Sigmoid colon (tissue), 7 donors: Measurements from ENCODE around the gene ASS1. TPM values are rescaled to one million over a fixed set of nuclear protein-coding genes. Genes with fewer than 3 reads are reported as not detected.
"Not testable (repeated sequence)": the region's sequence is repeated elsewhere in the genome, so short reads cannot be mapped to it uniquely, and the experiment has no call there.

Experiments used
- DNase-seq: peaks from one replicate; pipeline ENCODE4 v3.0.0-alpha.2; 2019
- H3K27ac ChIP-seq, 4 donors: fragments of 200-600 bp; sonication (generic); one replicate each; pipeline ENCODE4 v1.5.1; 2016 to 2019; ENCODE audit warnings: mild to moderate bottlenecking in 1 of 4
- H3K27me3 ChIP-seq, 3 donors: fragments of 200-600 bp; sonication (generic); one replicate each; pipeline ENCODE4 v1.5.1; 2019; ENCODE audit warnings: mild to moderate bottlenecking in 1 of 3
- H3K36me3 ChIP-seq, 4 donors: fragments of 200-600 bp; sonication (generic); one replicate each; pipeline ENCODE4 v1.5.1; 2016 to 2019
- H3K4me1 ChIP-seq, 4 donors: fragments of 200-600 bp; sonication (generic); one replicate each; pipeline ENCODE4 v1.5.1; 2017 to 2019
- H3K4me3 ChIP-seq, 4 donors: fragments of 200-600 bp; sonication (generic); one replicate each; pipeline ENCODE4 v1.5.1; 2017 to 2019; ENCODE audit warnings: mild to moderate bottlenecking in 2 of 4, moderate library complexity in 1 of 4
- H3K9me3 ChIP-seq, 4 donors: fragments of 200-600 bp in 3 of 4; sonication (generic) in 3 of 4; one replicate each; pipeline versions ENCODE4 v1.5.1 to v1.6.1; 2013 to 2019
- EP300 ChIP-seq, 4 donors: sonication (generic); formaldehyde crosslinking; IDR thresholded peaks; one replicate each; pipeline ENCODE4 v1.6.1; 2017; ENCODE audit warnings: antibody characterized with exemption in 4 of 4
- POLR2A ChIP-seq, 2 donors: fragments of 450-650 bp; IDR thresholded peaks; one replicate each; pipeline ENCODE4 v1.6.1; 2016; ENCODE audit warnings: antibody characterized with exemption in 2 of 2, mild to moderate bottlenecking in 2 of 2, moderate library complexity in 2 of 2
- POLR2AphosphoS5 ChIP-seq, 4 donors: sonication (generic); formaldehyde crosslinking; IDR thresholded peaks; one replicate each; pipeline ENCODE4 v1.6.1; 2017; ENCODE audit warnings: antibody characterized with exemption in 4 of 4
- WGBS, 2 donors: extraction: QIAGEN DNeasy Blood & Tissue Kit; methylation state at CpG; one replicate each; pipeline ENCODE4 v1.1.7; 2013; 5-methylcytosine and 5-hydroxymethylcytosine counted together
- intact Hi-C: fragments of 100-400 bp; cut with DNase I; formaldehyde crosslinking; loops from one replicate; pipeline ENCODE4 v1.15.1; 2023
- polyA plus RNA-seq, 3 donors: library from polyadenylated mRNA; stranded (reverse); fragments of 200-250 nt; gene quantifications; one replicate each; pipeline ENCODE4 v1.2.3, GENCODE V29; 2013
- total RNA-seq, 4 donors: library from RNA; depleted of rRNA; stranded (reverse); fragments of >200 nt; gene quantifications; one replicate each; pipeline ENCODE4 v1.1.0, GENCODE V29; 2016
- TF ChIP-seq, protein P1 (sequence below), 4 experiments: fragments of 450-650 bp in 3 of 4; fragments of 200-600 bp in 1 of 4; IDR thresholded peaks; one replicate each; pipeline ENCODE4 v1.5.1; 2016 to 2019; ENCODE audit warnings: antibody characterized with exemption in 4 of 4, mild to moderate bottlenecking in 3 of 4, moderate library complexity in 2 of 4
- donor health status: healthy with polysubstance abuse.
- donor health status: Bipolar disorder and iron deficiency.
- donor health status: healthy.

ASS1 gene
- total and polyA plus RNA-seq, 7 donors, result 65.8 to 1,420 (median 84.2) TPM

DNA sequence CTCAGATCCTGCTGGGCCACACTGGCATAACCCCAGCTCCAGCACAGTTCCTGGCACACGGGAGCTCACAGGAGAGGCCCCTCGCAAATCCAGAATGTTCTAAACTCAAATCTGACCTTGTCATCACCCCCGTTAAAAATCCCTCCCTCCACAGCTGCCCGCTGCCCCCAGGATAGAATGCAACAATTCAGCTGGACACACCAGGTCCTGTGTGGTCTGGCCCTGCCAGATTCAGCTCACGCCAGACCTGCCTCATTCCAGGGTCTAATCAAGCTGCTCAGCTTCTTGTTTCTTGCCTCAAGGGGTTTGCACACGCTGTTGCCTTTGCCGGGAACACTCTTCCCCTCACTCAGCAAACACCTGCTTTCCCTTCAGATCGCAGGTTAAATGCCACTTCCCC, 45.0 kb upstream of the ASS1 start:
- TF ChIP-seq EP300 (IDR thresholded peaks at IDR 0.05) (no peak), POLR2A (IDR thresholded peaks at IDR 0.05) (no peak), POLR2AphosphoS5 (IDR thresholded peaks at IDR 0.05) (no peak)
- TF ChIP-seq, protein P1, sequence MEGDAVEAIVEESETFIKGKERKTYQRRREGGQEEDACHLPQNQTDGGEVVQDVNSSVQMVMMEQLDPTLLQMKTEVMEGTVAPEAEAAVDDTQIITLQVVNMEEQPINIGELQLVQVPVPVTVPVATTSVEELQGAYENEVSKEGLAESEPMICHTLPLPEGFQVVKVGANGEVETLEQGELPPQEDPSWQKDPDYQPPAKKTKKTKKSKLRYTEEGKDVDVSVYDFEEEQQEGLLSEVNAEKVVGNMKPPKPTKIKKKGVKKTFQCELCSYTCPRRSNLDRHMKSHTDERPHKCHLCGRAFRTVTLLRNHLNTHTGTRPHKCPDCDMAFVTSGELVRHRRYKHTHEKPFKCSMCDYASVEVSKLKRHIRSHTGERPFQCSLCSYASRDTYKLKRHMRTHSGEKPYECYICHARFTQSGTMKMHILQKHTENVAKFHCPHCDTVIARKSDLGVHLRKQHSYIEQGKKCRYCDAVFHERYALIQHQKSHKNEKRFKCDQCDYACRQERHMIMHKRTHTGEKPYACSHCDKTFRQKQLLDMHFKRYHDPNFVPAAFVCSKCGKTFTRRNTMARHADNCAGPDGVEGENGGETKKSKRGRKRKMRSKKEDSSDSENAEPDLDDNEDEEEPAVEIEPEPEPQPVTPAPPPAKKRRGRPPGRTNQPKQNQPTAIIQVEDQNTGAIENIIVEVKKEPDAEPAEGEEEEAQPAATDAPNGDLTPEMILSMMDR (IDR thresholded peaks at IDR 0.05), result no peak
- intact Hi-C loops, result no loop called here
- Histone ChIP-seq H3K9me3 (no peaks in the 10 kb centered on the region), H3K27me3 (no peaks in the 10 kb centered on the region), H3K4me3 (no peak overlapping the region), H3K27ac (no peak overlapping the region), H3K4me1 (no peaks in the 10 kb centered on the region), H3K36me3 (peaks cover 0 to 86% (median 30%) of the 10 kb centered on the region in 4 donors)
- WGBS, 2 donors, result 73 to 80% methylated on average over 8 of the region's 8 CpGs
- no peak for DNase-seq

DNA sequence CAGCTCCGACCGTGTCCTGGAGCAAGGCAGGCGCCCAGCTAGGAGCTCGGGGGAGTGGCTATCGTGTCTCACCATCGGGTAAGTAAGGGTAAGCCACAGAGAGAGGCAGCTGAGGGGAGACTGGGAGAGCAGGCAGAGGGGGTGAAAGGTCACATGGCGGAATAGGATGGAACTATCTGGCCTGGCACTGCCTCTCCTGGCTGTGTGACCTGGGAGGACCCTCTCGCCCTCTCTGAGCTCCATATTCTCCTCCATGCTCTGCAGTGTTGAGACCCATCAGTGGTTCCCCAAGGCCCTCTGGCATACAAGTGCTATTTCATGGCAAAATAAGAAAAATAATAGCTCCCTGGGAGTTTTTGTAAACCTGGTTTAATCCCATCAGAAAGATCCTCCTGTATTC, 43.9 kb upstream of the ASS1 start:
- Histone ChIP-seq H3K27me3 (no peaks in the 10 kb centered on the region), H3K36me3 (peaks cover 0 to 86% (median 30%) of the 10 kb centered on the region in 4 donors), H3K4me1 (no peaks in the 10 kb centered on the region), H3K4me3 (no peak overlapping the region), H3K27ac (no peak overlapping the region), H3K9me3 (no peaks in the 10 kb centered on the region)
- intact Hi-C loops, result no loop called here
- 92 to 93% methylated on average over 8 of the region's 8 CpGs for WGBS, 2 donors
- DNase-seq, result no peak
- no peak for TF ChIP-seq EP300 (IDR thresholded peaks at IDR 0.05)
- no peak for TF ChIP-seq POLR2AphosphoS5 (IDR thresholded peaks at IDR 0.05)
- TF ChIP-seq, protein P1 (IDR thresholded peaks at IDR 0.05), result no peak
- TF ChIP-seq POLR2A (IDR thresholded peaks at IDR 0.05), result no peak

DNA sequence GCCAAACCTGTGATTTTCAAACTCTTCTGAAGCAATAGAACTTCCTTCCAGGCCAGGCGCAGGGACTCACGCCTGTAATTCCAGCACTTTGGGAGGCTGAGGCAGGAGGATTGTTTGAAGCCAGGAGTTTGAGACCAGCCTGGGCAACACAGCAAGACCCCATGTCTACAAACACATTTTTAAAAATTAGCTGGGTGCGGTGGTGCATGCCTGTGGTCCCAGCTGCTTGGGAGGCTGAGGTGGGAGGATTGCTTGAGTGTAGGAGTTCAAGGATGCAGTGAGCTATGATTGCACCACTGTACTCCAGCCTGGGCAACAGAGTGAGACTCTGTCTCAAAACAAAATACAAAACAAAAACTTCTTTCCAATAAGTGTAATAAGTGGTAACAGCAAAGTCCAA, 43.0 kb upstream of the ASS1 start:
- H3K27me3 ChIP-seq, H3K4me1 ChIP-seq, H3K27ac ChIP-seq, H3K4me3 ChIP-seq, H3K9me3 ChIP-seq, intact Hi-C loops, DNase-seq: not testable (repeated sequence)
- H3K36me3 ChIP-seq, result peaks cover 0 to 86% (median 31%) of the 10 kb centered on the region in 4 donors
- WGBS, 2 donors, result 89 to 93% methylated on average over 3 of the region's 3 CpGs

DNA sequence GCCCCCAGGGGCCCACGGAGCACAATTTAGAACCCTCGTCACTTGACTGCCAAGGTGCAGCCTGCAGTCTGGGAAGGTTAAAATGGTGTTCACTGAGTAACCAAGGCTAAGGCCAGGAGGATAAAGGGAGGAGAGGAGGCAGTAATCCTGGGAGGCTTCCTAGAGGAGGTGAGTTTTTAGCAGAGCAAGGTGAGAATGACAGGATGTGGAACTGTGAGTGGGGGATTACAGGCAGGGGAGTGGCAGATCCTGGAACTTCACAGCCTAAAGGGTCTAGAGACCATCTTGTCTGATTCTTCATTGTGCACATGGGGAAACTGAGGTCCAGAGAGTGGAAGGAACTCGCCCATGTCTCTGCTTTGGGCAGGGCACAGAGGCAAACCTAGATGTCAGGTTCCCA, 42.5 kb upstream of the ASS1 start:
- no peak for DNase-seq
- Histone ChIP-seq H3K4me1 (no peaks in the 10 kb centered on the region), H3K36me3 (peaks cover 0 to 86% (median 32%) of the 10 kb centered on the region in 4 donors), H3K27me3 (no peaks in the 10 kb centered on the region), H3K4me3 (no peak overlapping the region), H3K9me3 (no peaks in the 10 kb centered on the region), H3K27ac (no peak overlapping the region)
- TF ChIP-seq EP300 (IDR thresholded peaks at IDR 0.05), result no peak
- no peak for TF ChIP-seq POLR2A (IDR thresholded peaks at IDR 0.05)
- TF ChIP-seq POLR2AphosphoS5 (IDR thresholded peaks at IDR 0.05), result no peak
- TF ChIP-seq, protein P1 (IDR thresholded peaks at IDR 0.05), result no peak
- 89 to 92% methylated on average over 3 of the region's 3 CpGs for WGBS, 2 donors
- intact Hi-C loops, result no loop called here

DNA sequence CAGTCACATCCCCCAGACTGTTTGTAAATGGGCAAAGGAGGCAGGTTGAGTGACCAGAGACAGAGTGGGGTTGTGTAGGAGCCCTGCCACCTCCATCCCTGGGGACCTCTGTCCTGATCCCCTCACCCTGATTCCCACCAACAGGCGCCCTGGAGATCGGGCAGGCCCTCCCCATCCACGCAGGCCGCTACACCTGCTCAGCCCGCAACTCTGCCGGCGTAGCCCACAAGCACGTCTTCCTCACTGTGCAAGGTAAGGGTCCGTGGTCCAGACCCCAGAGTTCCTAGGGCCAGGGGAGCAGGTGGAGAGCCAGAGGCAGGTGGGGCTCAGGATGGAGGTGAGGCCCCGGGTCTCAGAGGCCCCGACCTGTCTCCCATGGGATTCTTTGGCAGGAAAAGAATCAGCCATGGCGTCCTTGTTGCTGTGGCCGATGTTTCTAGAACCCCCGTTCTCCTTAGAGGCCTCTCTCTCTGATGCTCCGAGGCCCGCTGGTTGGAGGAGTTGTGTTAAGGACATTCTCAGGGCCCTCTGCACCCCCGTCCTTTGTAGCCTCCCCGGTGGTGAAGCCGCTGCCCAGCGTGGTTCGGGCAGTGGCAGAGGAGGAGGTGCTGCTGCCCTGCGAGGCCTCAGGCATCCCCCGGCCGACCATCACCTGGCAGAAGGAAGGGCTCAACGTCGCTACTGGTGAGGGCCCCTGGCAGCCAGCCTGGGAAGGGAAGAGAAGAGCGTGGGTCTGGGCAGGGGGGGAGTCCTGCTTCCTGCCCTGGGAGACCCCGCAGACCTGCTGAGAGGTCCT, 41.9 kb upstream of the ASS1 start:
- intact Hi-C loops, result no loop called here
- H3K9me3 ChIP-seq, result no peaks in the 10 kb centered on the region
- WGBS, 2 donors, result 87% methylated on average over 28 of the region's 28 CpGs
- no peaks in the 10 kb centered on the region for H3K27me3 ChIP-seq
- H3K4me1 ChIP-seq, result no peaks in the 10 kb centered on the region
- no peak overlapping the region for H3K27ac ChIP-seq
- no peak for TF ChIP-seq EP300 (IDR thresholded peaks at IDR 0.05)
- no peak for TF ChIP-seq POLR2AphosphoS5 (IDR thresholded peaks at IDR 0.05)
- no peak for TF ChIP-seq POLR2A (IDR thresholded peaks at IDR 0.05)
- TF ChIP-seq, protein P1 (IDR thresholded peaks at IDR 0.05), result no peak
- DNase-seq, result no peak
- peaks cover 0 to 88% (median 32%) of the 10 kb centered on the region in 4 donors for H3K36me3 ChIP-seq
- no peak overlapping the region for H3K4me3 ChIP-seq
